ENCODE measurements around the gene AGAP1. TPM values are rescaled to one million over a fixed set of nuclear protein-coding genes. Genes with fewer than 3 reads are reported as not detected.

Gene AGAP1
- total RNA-seq, 1 donor = 10.8 TPM

DNA sequence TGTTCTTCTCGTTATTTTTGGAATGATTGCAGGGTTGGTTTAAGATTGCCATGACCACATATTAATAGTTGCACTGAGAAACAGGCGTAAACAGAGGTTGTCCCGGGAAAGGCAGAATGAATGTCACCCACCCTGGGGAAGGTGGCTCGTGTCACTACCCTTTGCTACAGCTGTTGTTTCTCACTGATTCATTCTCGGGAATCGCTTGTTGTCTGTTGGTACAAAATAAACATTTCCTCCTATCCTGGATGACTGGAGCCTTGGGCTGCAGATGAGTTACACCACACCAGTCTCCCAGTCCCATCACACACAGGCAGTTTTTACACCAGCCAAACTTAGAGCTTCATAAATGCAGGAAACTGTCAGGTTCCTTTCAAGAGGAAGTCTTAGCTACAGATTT is 457.6 kb downstream of the AGAP1 start:
- H3K4me3 ChIP-seq (ENCODE audit: low read depth, low read length) = no peak overlapping the region
- peak; percentile 15 for DNase-seq (ENCODE audit: low read depth)
- TF ChIP-seq, protein P1, sequence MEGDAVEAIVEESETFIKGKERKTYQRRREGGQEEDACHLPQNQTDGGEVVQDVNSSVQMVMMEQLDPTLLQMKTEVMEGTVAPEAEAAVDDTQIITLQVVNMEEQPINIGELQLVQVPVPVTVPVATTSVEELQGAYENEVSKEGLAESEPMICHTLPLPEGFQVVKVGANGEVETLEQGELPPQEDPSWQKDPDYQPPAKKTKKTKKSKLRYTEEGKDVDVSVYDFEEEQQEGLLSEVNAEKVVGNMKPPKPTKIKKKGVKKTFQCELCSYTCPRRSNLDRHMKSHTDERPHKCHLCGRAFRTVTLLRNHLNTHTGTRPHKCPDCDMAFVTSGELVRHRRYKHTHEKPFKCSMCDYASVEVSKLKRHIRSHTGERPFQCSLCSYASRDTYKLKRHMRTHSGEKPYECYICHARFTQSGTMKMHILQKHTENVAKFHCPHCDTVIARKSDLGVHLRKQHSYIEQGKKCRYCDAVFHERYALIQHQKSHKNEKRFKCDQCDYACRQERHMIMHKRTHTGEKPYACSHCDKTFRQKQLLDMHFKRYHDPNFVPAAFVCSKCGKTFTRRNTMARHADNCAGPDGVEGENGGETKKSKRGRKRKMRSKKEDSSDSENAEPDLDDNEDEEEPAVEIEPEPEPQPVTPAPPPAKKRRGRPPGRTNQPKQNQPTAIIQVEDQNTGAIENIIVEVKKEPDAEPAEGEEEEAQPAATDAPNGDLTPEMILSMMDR (IDR thresholded peaks at IDR 0.05; ENCODE audit: insufficient read depth, low read depth, low read length) = no peak

DNA sequence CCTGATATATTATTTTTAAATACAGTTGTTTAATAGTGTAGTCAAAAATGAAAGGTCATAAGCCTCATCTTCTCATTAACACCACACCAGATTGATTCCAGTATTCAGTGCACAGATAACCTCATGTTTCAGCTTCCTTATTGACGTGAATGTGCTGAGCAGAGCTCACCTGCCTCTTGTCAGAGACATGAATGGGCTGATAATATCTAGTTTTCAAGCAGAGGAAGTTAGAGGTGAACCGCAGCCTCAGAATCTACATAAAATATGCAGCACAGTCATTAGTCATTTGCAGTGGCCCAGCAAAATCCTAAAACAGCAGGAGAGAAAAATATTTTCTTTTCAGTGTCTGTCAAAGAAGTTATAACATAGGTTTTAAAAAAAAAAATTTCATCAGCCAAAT is 458.1 kb downstream of the AGAP1 start:
- TF ChIP-seq, protein P1 (IDR thresholded peaks at IDR 0.05; ENCODE audit: insufficient read depth, low read depth, low read length) = no peak
- no peak overlapping the region for H3K4me3 ChIP-seq (ENCODE audit: low read depth, low read length)
- peak; percentile 12 for DNase-seq (ENCODE audit: low read depth)

DNA sequence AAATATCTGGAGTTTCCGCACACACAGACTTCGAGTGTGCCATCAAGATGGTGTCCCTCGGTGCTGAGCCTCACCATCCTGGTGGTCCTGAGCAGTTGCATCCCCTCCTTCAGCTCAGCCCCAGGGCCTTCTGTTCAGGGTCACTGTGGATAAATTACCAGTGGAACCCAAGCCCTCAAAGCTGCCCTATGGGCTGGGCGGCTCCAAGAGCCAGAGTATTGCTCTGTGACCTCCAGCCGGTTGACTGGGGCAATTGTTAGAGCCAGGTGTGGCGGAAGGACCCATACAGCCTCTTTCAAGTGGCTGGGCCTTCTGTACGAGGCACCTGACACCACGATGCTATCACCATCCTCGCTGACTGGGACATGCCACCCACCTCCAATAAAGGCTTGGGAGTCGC is 458.9 kb downstream of the AGAP1 start:
- TF ChIP-seq, protein P1 (IDR thresholded peaks at IDR 0.05; ENCODE audit: insufficient read depth, low read depth, low read length) = no peak
- no peak overlapping the region for H3K4me3 ChIP-seq (ENCODE audit: low read depth, low read length)
- DNase-seq (ENCODE audit: low read depth) = no peak

DNA sequence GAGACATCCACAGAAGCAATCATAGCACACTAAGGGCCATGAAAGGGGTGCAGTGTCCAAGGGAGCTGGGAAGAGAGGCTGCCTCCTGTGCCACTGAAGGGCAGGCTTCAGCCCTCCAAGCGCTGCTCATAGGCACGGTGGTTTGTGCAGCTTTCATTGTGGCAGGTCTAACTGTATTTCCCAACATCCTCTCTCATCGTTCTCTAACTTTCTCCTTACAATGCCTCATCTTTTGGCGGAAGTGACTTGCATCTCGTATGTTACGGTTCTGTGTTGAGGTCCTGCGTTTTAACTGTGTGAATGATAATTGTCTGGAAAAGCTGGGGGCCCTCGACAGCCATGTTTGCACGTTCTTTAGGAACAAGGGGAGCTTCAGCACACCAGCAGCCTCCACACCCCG is 460.4 kb downstream of the AGAP1 start:
- DNase-seq (ENCODE audit: low read depth) = no peak
- TF ChIP-seq, protein P1 (IDR thresholded peaks at IDR 0.05; ENCODE audit: insufficient read depth, low read depth, low read length) = no peak
- H3K4me3 ChIP-seq (ENCODE audit: low read depth, low read length) = no peak overlapping the region

DNA sequence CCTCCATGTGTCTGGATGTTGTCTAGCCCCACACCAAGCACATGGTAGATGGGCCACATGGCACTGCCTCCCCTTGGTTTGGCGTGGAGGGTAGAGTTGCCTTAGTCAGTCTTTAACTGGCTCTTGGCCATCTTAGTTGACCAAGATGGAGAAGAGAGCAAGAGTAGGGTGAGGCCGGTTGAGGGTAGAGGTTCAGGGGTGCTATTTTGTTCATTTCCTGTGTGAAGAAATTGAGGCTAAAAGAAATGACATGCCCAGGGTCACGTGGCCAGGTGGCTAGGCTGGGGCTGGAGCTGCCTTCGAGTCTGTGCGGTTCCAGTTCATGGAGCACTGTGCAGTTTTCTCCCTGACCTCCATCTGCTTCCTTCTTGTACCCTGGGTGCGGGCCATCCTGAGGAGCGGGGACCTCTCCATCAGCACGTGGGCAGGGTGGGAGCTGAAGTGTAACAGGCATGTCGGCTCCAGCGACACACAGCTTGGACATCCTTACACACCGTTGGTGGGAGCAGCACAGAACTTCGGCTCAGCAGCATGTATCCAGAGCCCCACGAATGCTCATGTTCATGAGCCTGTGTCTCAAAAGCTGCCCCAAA is 461.1 kb downstream of the AGAP1 start:
- no peak for DNase-seq (ENCODE audit: low read depth)
- no peak overlapping the region for H3K4me3 ChIP-seq (ENCODE audit: low read depth, low read length)
- TF ChIP-seq, protein P1 (IDR thresholded peaks at IDR 0.05; ENCODE audit: insufficient read depth, low read depth, low read length) = no peak

DNA sequence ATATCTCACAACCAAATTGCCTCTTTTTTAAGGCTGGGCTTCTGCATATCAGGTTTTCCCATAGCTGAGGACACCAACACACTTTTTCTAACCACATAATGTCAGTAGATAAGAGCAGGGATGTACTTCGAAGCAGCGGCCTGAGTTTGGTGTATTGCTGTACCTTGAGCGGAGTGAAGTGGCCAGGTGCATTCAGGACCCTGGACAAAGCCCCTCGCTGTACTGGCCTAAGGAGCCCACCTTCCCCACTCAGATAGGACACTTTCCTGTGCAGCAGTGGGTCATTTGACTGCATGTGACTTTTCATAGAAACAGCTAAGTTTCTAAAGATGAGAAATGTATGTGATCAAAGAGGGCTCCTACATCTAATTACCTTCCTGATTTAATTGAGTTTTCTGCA is 461.8 kb downstream of the AGAP1 start:
- TF ChIP-seq, protein P1 (IDR thresholded peaks at IDR 0.05; ENCODE audit: insufficient read depth, low read depth, low read length) = no peak
- H3K4me3 ChIP-seq (ENCODE audit: low read depth, low read length) = no peak overlapping the region
- DNase-seq (ENCODE audit: low read depth) = no peak

All from fibroblast of villous mesenchyme (primary cell).